Measurements from ENCODE around the gene LATS1.

Gene LATS1

GRCh38 chr6:149628875-149629510 is 88.9 kb downstream of the LATS1 start:
- no peak for TF ChIP-seq CTCF (IDR thresholded peaks at IDR 0.05; ENCODE audit: insufficient read depth, missing control alignments)
- FAIRE-seq (no peak), DNase-seq (ENCODE audit: insufficient read length, low spot score) (no peak)

DNA sequence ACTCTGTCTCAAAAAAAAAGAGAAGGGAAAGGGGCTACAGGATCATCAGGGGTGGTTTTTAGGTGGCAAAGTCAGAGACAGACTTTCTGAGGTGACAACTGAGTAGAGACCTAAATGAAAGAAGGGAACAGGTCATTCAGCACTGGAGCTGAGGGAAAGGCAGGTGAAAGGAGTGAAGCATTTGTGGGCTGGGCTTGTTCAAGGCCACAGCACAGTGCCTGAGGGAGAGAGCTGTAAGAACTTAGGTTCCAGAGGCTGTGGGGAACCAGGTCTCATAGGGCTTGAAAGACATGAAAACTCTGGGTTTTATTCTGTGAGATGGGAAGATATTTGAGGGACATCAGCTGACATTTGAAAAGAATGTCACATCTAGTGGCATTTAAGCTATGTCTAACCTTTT is 90.2 kb downstream of the LATS1 start:
- FAIRE-seq (no peak), DNase-seq (ENCODE audit: insufficient read length, low spot score) (no peak)
- no peak for TF ChIP-seq CTCF (IDR thresholded peaks at IDR 0.05; ENCODE audit: insufficient read depth, missing control alignments)

DNA sequence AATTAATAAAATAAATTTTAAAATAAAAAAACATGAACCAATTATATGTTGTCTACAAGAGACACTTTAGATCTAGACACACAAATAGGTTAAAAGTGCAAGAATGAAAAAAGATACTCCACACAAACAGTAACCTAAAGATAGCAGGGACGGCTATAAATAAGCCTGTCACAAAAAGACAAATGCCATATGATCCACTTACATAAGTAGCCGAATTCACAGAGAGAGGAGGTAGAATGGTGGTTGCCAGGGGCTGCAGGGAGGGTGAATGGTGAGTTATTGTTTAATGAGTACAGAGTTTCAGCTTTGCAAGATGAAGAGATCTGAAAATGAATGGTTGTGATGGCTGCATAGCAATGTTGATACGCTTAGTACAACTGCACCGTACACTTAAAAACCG is 102.1 kb downstream of the LATS1 start:
- FAIRE-seq (no peak), DNase-seq (ENCODE audit: insufficient read length, low spot score) (no peak)
- no peak for TF ChIP-seq CTCF (IDR thresholded peaks at IDR 0.05; ENCODE audit: insufficient read depth, missing control alignments)

DNA sequence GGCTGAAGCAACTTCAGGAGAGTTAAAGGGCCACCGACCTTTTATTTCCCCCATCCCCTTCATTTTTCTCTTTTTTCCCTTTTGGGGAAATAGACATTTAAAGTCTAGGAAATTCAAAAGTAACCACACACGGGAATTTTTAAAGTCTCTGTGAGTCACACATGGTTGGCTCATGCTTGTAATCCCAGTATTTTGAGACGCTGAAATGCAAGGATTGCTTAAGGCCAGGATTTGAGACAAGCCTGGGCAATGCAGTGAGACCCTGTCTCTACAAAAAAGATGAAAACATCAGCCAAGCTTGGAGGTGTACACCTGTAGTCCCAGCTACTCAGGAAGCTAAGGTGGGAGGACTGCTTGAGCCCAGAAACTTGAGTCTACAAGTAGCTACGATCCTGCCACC is 103.6 kb downstream of the LATS1 start:
- DNase-seq (ENCODE audit: insufficient read length, low spot score) (no peak), FAIRE-seq (no peak)
- no peak for TF ChIP-seq CTCF (IDR thresholded peaks at IDR 0.05; ENCODE audit: insufficient read depth, missing control alignments)

- FAIRE-seq (no peak), DNase-seq (ENCODE audit: insufficient read length, low spot score) (no peak)
- TF ChIP-seq CTCF (IDR thresholded peaks at IDR 0.05; ENCODE audit: insufficient read depth, missing control alignments), result no peak
These were observed 109.4 kb downstream of the LATS1 start for GRCh38 chr6:149608381-149608982.

Measured in D721Med (cell line).